HepG2 (cell line): ENCODE measurements around the gene PEAK3. TPM values are rescaled to one million over a fixed set of nuclear protein-coding genes. Genes with fewer than 3 reads are reported as not detected.

ENCODE experiments used
- FIP1L1 ChIP-seq: fragments of 200-400 bp; formaldehyde crosslinking; IDR thresholded peaks from 2 replicates; pipeline ENCODE4 v1.6.1; 2018; ENCODE audit warnings: low read depth, mild to moderate bottlenecking, low read length, moderate library complexity, borderline replicate concordance; ENCODE audit not compliant: insufficient read depth
- JDP2 ChIP-seq: sonication (generic); formaldehyde crosslinking; IDR thresholded peaks from 2 replicates; pipeline ENCODE4 v1.8.1; 2022; ENCODE audit warnings: missing genetic modification reagents, borderline replicate concordance
- MXI1 ChIP-seq: IDR thresholded peaks from 3 replicates; pipeline ENCODE4 v1.6.1; 2012; ENCODE audit warnings: low read depth, low read length, inconsistent platforms, borderline replicate concordance
- NONO ChIP-seq, 2 experiments: fragments of 450-650 bp in 1 of 2; sonication (generic) in 1 of 2; formaldehyde crosslinking in 1 of 2; IDR thresholded peaks in 1 of 2; conservative IDR thresholded peaks in 1 of 2; 2 replicates each; pipeline versions ENCODE4 v1.6.1 to v1.8.0; 2017 to 2022; ENCODE audit warnings: mild to moderate bottlenecking in 1 of 2, missing genetic modification reagents in 1 of 2, moderate library complexity in 1 of 2
- NRL ChIP-seq: sonication (generic); formaldehyde crosslinking; IDR thresholded peaks from 2 replicates; pipeline ENCODE4 v1.5.0; 2020; ENCODE audit warnings: missing genetic modification reagents, mild to moderate bottlenecking, moderate library complexity, borderline replicate concordance
- RBM22 ChIP-seq: fragments of 200-400 bp; formaldehyde crosslinking; optimal IDR thresholded peaks from 2 replicates; pipeline ENCODE3; 2017; ENCODE audit warnings: mild to moderate bottlenecking, low read length, moderate library complexity
- SIN3B ChIP-seq: fragments of 150-350 bp; IDR thresholded peaks from 2 replicates; pipeline ENCODE4 v1.6.1; 2014; ENCODE audit warnings: low read length
- SNAPC2 ChIP-seq: sonication (generic); formaldehyde crosslinking; IDR thresholded peaks from 2 replicates; pipeline ENCODE4 v1.8.1; 2022; ENCODE audit warnings: mild to moderate bottlenecking, missing genetic modification reagents
- ZC3H13 ChIP-seq: sonication (generic); formaldehyde crosslinking; IDR thresholded peaks from 2 replicates; pipeline ENCODE4 v1.8.1; 2023; ENCODE audit warnings: mild to moderate bottlenecking, missing genetic modification reagents, moderate library complexity
- ZNF431 ChIP-seq: sonication (generic); formaldehyde crosslinking; IDR thresholded peaks from 2 replicates; pipeline ENCODE4 v1.9.0; 2022; ENCODE audit warnings: missing genetic modification reagents, low read depth, mild to moderate bottlenecking, borderline replicate concordance
- ZNF574 ChIP-seq: sonication (generic); formaldehyde crosslinking; IDR thresholded peaks from 2 replicates; pipeline ENCODE4 v1.4.0; 2020; ENCODE audit warnings: missing genetic modification reagents
- ZNF670 ChIP-seq: sonication (generic); formaldehyde crosslinking; IDR thresholded peaks from 2 replicates; pipeline ENCODE4 v1.8.0; 2022; ENCODE audit warnings: mild to moderate bottlenecking, missing genetic modification reagents, borderline replicate concordance
- ZNF678 ChIP-seq: sonication (generic); formaldehyde crosslinking; IDR thresholded peaks from 2 replicates; pipeline ENCODE4 v1.4.0; 2020; ENCODE audit warnings: mild to moderate bottlenecking, missing genetic modification reagents
- ZNF75D ChIP-seq: sonication (generic); formaldehyde crosslinking; IDR thresholded peaks from 2 replicates; pipeline ENCODE4 v1.8.1; 2023; ENCODE audit warnings: missing genetic modification reagents, mild to moderate bottlenecking, borderline replicate concordance
- ZSCAN21 ChIP-seq: sonication (generic); formaldehyde crosslinking; IDR thresholded peaks from 2 replicates; pipeline ENCODE4 v1.8.0; 2022; ENCODE audit warnings: mild to moderate bottlenecking, missing genetic modification reagents, moderate library complexity, borderline replicate concordance
- ZSCAN9 ChIP-seq: IDR thresholded peaks from 2 replicates; pipeline ENCODE4 v1.6.1; 2016; ENCODE audit warnings: borderline replicate concordance
- polyA plus RNA-seq, 8 experiments: library from polyadenylated mRNA; depleted of rRNA in 3 of 8; stranded (reverse) in 7 of 8; unstranded in 1 of 8; fragments of >200 nt; fragmentation: Illumina TruSeq in 4 of 8; extraction: Trizol in 4 of 8; gene quantifications; 2 replicates each; pipeline versions ENCODE4 v1.2.1 to v1.2.3, GENCODE V29; 2011 to 2016; ENCODE audit warnings: low read depth in 4 of 8, missing spikeins in 1 of 8, mixed read lengths in 1 of 8; ENCODE audit not compliant: insufficient read depth in 1 of 8
- total RNA-seq, 5 experiments: library from RNA; depleted of rRNA; stranded (reverse); fragments of >200 nt; fragmentation: Illumina TruSeq; extraction: Trizol; gene quantifications; 2 replicates each; pipeline ENCODE4 v1.2.3, GENCODE V29; 2016; ENCODE audit warnings: low read depth in 1 of 5
- TF ChIP-seq, protein P1 (sequence below): sonication (generic); formaldehyde crosslinking; IDR thresholded peaks from 2 replicates; pipeline ENCODE4 v1.8.1; 2022; ENCODE audit warnings: low read depth, mild to moderate bottlenecking, missing genetic modification reagents
- TF ChIP-seq, protein P2 (sequence below): sonication (generic); formaldehyde crosslinking; IDR thresholded peaks from 2 replicates; pipeline ENCODE4 v1.4.0; 2020; ENCODE audit warnings: mild to moderate bottlenecking, missing genetic modification reagents

Gene PEAK3
- total and polyA plus RNA-seq, 2 of the 13 experiments (the other 11 are each of a cell fraction or from before 2014, with no cell fraction given), result not detected

GRCh38 chr19:2291185-2291751, 9.3 kb upstream of the PEAK3 start (continued):
- TF ChIP-seq ZSCAN21 (peak; percentile 49; the same call in 1 of the 2 replicates), NONO (IDR thresholded peaks at IDR 0.05) (no peak), NONO (CRISPR knock-in tag; conservative IDR thresholded peaks at IDR 0.05) (0 out of 2 replicates have a peak, but pooled peaks have one; percentile 46), NRL (CRISPR knock-in tag) (no peak), JDP2 (CRISPR knock-in tag) (no peak), RBM22 (no peak), SIN3B (no peak), ZNF574 (CRISPR knock-in tag) (peak; percentile 28; the same call in 1 of the 2 replicates), ZNF678 (CRISPR knock-in tag) (no peak), ZNF75D (CRISPR knock-in tag) (no peak), FIP1L1 (no peak), ZNF431 (no peak), ZNF670 (CRISPR knock-in tag) (no peak), ZC3H13 (CRISPR knock-in tag) (0 out of 2 replicates have a peak, but pooled peaks have one; percentile 29), SNAPC2 (CRISPR knock-in tag) (no peak), MXI1 (peak; percentile 83; the same call in 2 of the 3 replicates), ZSCAN9 (CRISPR knock-in tag) (no peak)
- TF ChIP-seq, protein P1, sequence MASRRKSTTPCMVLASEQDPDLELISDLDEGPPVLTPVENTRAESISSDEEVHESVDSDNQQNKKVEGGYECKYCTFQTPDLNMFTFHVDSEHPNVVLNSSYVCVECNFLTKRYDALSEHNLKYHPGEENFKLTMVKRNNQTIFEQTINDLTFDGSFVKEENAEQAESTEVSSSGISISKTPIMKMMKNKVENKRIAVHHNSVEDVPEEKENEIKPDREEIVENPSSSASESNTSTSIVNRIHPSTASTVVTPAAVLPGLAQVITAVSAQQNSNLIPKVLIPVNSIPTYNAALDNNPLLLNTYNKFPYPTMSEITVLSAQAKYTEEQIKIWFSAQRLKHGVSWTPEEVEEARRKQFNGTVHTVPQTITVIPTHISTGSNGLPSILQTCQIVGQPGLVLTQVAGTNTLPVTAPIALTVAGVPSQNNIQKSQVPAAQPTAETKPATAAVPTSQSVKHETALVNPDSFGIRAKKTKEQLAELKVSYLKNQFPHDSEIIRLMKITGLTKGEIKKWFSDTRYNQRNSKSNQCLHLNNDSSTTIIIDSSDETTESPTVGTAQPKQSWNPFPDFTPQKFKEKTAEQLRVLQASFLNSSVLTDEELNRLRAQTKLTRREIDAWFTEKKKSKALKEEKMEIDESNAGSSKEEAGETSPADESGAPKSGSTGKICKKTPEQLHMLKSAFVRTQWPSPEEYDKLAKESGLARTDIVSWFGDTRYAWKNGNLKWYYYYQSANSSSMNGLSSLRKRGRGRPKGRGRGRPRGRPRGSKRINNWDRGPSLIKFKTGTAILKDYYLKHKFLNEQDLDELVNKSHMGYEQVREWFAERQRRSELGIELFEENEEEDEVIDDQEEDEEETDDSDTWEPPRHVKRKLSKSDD (CRISPR knock-in tag), result 0 out of 2 replicates have a peak, but pooled peaks have one; percentile 25
- TF ChIP-seq, protein P2, sequence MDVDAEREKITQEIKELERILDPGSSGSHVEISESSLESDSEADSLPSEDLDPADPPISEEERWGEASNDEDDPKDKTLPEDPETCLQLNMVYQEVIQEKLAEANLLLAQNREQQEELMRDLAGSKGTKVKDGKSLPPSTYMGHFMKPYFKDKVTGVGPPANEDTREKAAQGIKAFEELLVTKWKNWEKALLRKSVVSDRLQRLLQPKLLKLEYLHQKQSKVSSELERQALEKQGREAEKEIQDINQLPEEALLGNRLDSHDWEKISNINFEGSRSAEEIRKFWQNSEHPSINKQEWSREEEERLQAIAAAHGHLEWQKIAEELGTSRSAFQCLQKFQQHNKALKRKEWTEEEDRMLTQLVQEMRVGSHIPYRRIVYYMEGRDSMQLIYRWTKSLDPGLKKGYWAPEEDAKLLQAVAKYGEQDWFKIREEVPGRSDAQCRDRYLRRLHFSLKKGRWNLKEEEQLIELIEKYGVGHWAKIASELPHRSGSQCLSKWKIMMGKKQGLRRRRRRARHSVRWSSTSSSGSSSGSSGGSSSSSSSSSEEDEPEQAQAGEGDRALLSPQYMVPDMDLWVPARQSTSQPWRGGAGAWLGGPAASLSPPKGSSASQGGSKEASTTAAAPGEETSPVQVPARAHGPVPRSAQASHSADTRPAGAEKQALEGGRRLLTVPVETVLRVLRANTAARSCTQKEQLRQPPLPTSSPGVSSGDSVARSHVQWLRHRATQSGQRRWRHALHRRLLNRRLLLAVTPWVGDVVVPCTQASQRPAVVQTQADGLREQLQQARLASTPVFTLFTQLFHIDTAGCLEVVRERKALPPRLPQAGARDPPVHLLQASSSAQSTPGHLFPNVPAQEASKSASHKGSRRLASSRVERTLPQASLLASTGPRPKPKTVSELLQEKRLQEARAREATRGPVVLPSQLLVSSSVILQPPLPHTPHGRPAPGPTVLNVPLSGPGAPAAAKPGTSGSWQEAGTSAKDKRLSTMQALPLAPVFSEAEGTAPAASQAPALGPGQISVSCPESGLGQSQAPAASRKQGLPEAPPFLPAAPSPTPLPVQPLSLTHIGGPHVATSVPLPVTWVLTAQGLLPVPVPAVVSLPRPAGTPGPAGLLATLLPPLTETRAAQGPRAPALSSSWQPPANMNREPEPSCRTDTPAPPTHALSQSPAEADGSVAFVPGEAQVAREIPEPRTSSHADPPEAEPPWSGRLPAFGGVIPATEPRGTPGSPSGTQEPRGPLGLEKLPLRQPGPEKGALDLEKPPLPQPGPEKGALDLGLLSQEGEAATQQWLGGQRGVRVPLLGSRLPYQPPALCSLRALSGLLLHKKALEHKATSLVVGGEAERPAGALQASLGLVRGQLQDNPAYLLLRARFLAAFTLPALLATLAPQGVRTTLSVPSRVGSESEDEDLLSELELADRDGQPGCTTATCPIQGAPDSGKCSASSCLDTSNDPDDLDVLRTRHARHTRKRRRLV (CRISPR knock-in tag), result no peak
